ENCODE measurements around the gene STK32C.

- TF ChIP-seq CTCF (IDR thresholded peaks at IDR 0.05 in 4 of 5, conservative IDR thresholded peaks at IDR 0.05 in 1 of 5) (no peak), POLR2A (IDR thresholded peaks at IDR 0.05) (no peak)
Measured at GRCh38 chr10:132270721-132271457, 36.9 kb downstream of the STK32C start.

Data from gastrocnemius medialis (tissue), 4 donors.